Neural cell (in vitro differentiated cells): ENCODE results near the gene NSUN4.

Experiments
- CTCF ChIP-seq: fragments of 450-650 bp; IDR thresholded peaks from 2 replicates; pipeline ENCODE4 v1.5.1; 2014; ENCODE audit warnings: antibody characterized with exemption, mild to moderate bottlenecking, moderate library complexity; ENCODE audit not compliant: poor library complexity, severe bottlenecking
- MXI1 ChIP-seq: fragments of 450-650 bp; conservative IDR thresholded peaks from 2 replicates; pipeline ENCODE4 v1.6.1; 2014; ENCODE audit warnings: antibody characterized with exemption, mild to moderate bottlenecking; ENCODE audit not compliant: poor library complexity, severe bottlenecking
- POLR2AphosphoS5 ChIP-seq: IDR thresholded peaks from 2 replicates; pipeline ENCODE4 v1.6.1; 2012
- RAD21 ChIP-seq: fragments of 450-650 bp; conservative IDR thresholded peaks from 2 replicates; pipeline ENCODE4 v1.6.1; 2014; ENCODE audit warnings: antibody characterized with exemption, mild to moderate bottlenecking, moderate library complexity
- SMC3 ChIP-seq: fragments of 450-650 bp; conservative IDR thresholded peaks from 2 replicates; pipeline ENCODE4 v1.6.1; 2014; ENCODE audit warnings: antibody characterized with exemption, mild to moderate bottlenecking, moderate library complexity; ENCODE audit not compliant: poor library complexity
- TAF1 ChIP-seq: IDR thresholded peaks from 2 replicates; pipeline ENCODE4 v1.6.1; 2012; ENCODE audit warnings: low read depth
- TF ChIP-seq, protein P1 (sequence below): IDR thresholded peaks from 2 replicates; pipeline ENCODE4 v1.6.1; 2012; ENCODE audit warnings: borderline replicate concordance

- TF ChIP-seq CTCF (no peak), SMC3 (no peak), TAF1 (no peak), MXI1 (no peak), RAD21 (no peak), POLR2AphosphoS5 (no peak)
- TF ChIP-seq, protein P1, sequence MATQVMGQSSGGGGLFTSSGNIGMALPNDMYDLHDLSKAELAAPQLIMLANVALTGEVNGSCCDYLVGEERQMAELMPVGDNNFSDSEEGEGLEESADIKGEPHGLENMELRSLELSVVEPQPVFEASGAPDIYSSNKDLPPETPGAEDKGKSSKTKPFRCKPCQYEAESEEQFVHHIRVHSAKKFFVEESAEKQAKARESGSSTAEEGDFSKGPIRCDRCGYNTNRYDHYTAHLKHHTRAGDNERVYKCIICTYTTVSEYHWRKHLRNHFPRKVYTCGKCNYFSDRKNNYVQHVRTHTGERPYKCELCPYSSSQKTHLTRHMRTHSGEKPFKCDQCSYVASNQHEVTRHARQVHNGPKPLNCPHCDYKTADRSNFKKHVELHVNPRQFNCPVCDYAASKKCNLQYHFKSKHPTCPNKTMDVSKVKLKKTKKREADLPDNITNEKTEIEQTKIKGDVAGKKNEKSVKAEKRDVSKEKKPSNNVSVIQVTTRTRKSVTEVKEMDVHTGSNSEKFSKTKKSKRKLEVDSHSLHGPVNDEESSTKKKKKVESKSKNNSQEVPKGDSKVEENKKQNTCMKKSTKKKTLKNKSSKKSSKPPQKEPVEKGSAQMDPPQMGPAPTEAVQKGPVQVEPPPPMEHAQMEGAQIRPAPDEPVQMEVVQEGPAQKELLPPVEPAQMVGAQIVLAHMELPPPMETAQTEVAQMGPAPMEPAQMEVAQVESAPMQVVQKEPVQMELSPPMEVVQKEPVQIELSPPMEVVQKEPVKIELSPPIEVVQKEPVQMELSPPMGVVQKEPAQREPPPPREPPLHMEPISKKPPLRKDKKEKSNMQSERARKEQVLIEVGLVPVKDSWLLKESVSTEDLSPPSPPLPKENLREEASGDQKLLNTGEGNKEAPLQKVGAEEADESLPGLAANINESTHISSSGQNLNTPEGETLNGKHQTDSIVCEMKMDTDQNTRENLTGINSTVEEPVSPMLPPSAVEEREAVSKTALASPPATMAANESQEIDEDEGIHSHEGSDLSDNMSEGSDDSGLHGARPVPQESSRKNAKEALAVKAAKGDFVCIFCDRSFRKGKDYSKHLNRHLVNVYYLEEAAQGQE, result no peak
These were observed 39.2 kb upstream of the NSUN4 start for GRCh38 chr1:46301406-46301807.
